PC-9 (cell line): ENCODE results near the gene CMBL. TPM values are rescaled to one million over a fixed set of nuclear protein-coding genes. Genes with fewer than 3 reads are reported as not detected.

Experiments
- BruUV-seq: library from RNA; stranded (reverse); fragments of 400-500 nt; replicated peaks from 2 replicates; lab custom pipeline; 2021; lab: Mats Ljungman, UMichigan
- CTCF ChIA-PET: fragments of 300-600 bp; sonication (Branson Sonifier 250); formaldehyde crosslinking; loops from one replicate; lab custom pipeline; 2022; ENCODE audit warnings: antibody characterized with exemption; lab: Charles Lee
- POLR2A ChIA-PET: fragments of 300-600 bp; sonication (Branson Sonifier 250); formaldehyde crosslinking; loops from one replicate; lab custom pipeline; 2022; ENCODE audit warnings: antibody characterized with exemption; ENCODE audit not compliant: unreplicated experiment; lab: Charles Lee
- DNase-seq, 2 experiments: peaks; one replicate each; pipeline versions ENCODE4 v3.0.0 to v3.0.0-alpha.2; 2015 to 2022; ENCODE audit warnings: mixed read lengths in 1 of 2
- H2AFZ ChIP-seq: fragments of 200-600 bp; sonication (generic); 2 replicates; pipeline ENCODE4 v1.8.1; 2017; ENCODE audit warnings: antibody characterized with exemption
- H3F3A ChIP-seq: fragments of 200-600 bp; sonication (generic); 2 replicates; pipeline ENCODE4 v1.8.1; 2017; ENCODE audit warnings: antibody characterized with exemption, mild to moderate bottlenecking, low read depth; ENCODE audit not compliant: insufficient read depth
- H3K27ac ChIP-seq: fragments of 200-600 bp; sonication (generic); 2 replicates; pipeline ENCODE4 v1.6.1; 2016; ENCODE audit warnings: mixed run types
- H3K27me3 ChIP-seq: fragments of 200-600 bp; sonication (generic); 2 replicates; pipeline ENCODE4 v1.6.1; 2016; ENCODE audit warnings: low read depth, mixed run types; ENCODE audit not compliant: insufficient read depth
- H3K36me3 ChIP-seq: fragments of 200-600 bp; sonication (generic); 2 replicates; pipeline ENCODE4 v1.6.1; 2016; ENCODE audit warnings: low read depth, mixed run types
- H3K4me1 ChIP-seq: fragments of 200-600 bp; sonication (generic); replicated peaks from 2 replicates; pipeline ENCODE4 v1.6.1; 2016; ENCODE audit warnings: mixed run types; ENCODE audit not compliant: insufficient read depth
- H3K4me2 ChIP-seq: fragments of 200-600 bp; sonication (generic); 2 replicates; pipeline ENCODE4 v1.6.1; 2017; ENCODE audit warnings: mixed run types
- H3K4me3 ChIP-seq: fragments of 200-600 bp; sonication (generic); 2 replicates; pipeline ENCODE4 v1.6.1; 2016; ENCODE audit warnings: mixed run types
- H3K79me2 ChIP-seq: fragments of 200-600 bp; sonication (generic); 2 replicates; pipeline ENCODE4 v1.6.1; 2017; ENCODE audit warnings: low read depth, mixed run types
- H3K9me2 ChIP-seq: fragments of 200-600 bp; sonication (generic); 2 replicates; pipeline ENCODE4 v1.8.1; 2017; ENCODE audit warnings: mild to moderate bottlenecking; ENCODE audit not compliant: insufficient read depth
- H3K9me3 ChIP-seq: fragments of 200-600 bp; sonication (generic); 2 replicates; pipeline ENCODE4 v1.8.1; 2016; ENCODE audit warnings: low read depth; ENCODE audit not compliant: insufficient read depth
- H4K20me1 ChIP-seq: fragments of 200-600 bp; sonication (generic); 2 replicates; pipeline ENCODE4 v1.8.1; 2017; ENCODE audit not compliant: insufficient read depth
- EZH2 ChIP-seq: fragments of 200-600 bp; sonication (generic); IDR thresholded peaks from 2 replicates; pipeline ENCODE4 v1.8.0; 2017; ENCODE audit warnings: antibody characterized with exemption, low read depth
- intact Hi-C: fragments of 100-400 bp; cut with micrococcal nuclease; formaldehyde crosslinking; loops from one replicate; pipeline ENCODE4 v1.10.0; 2022; ENCODE audit not compliant: unreplicated experiment
- total RNA-seq: library from RNA; stranded (reverse); gene quantifications from 2 replicates; pipeline ENCODE4 v1.2.3, GENCODE V29; 2021
- TF ChIP-seq, protein P1 (sequence below): fragments of 200-600 bp; sonication (generic); conservative IDR thresholded peaks from 2 replicates; pipeline ENCODE4 v1.6.1; 2017; ENCODE audit warnings: mixed run types, antibody characterized with exemption, mild to moderate bottlenecking, moderate library complexity

The CMBL gene
- total RNA-seq, 1 experiment from 2014 or later: 286 TPM

DNA sequence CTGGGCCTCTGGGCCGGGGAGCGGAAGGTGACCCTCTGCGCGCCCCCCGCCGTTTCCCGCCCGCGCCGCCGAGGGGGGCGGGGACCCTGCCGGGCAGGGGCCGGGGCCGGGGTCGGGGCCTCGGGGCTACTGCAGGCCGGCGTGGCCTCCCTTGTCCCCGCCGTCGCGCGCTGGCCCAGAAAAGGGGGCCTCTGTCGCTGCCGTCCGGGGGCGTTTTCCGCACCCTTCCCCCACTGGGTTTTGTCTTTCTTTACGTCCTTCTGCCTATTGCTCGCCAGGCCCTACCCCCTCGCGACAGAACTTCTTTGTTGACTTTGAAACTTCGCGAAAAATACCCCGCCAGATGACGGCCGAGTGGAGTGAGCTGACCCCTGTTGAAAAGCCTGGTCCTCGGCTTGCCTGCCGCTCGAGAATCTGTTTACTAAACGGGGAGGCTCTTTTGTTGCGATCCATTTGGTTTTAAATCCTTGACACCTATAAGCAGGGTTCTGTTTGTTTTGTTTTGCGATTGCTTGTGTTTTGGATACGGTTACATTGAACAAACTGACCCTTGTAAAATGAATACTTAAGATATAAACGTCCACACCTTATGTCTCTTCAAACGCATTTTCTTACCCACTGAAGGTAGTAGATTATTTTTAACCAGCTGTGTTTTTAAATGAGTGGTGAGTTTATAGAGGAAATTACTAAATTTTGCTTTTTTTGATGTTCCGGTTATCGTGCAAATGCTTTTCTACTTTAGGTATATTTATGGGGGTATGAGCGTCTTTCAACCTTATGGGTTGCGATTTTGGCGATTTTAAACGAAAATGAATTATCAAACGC lies 46.6 kb upstream of the CMBL start:
- Histone ChIP-seq H3F3A (peaks cover 9% of the 10 kb centered on the region; the same call in 1 of the 2 replicates), H3K27ac (peak overlapping the region; percentile 93), H3K9me2 (no peaks in the 10 kb centered on the region), H2AFZ (peak overlapping the region; percentile 15; the same call in 1 of the 2 replicates), H3K4me2 (peak overlapping the region; percentile 89), H3K36me3 (peaks cover 17% of the 10 kb centered on the region), H4K20me1 (peaks cover 46% of the 10 kb centered on the region), H3K79me2 (peaks cover 70% of the 10 kb centered on the region), H3K9me3 (no peaks in the 10 kb centered on the region), H3K4me3 (peak overlapping the region; percentile 85), H3K4me1 (peaks cover 18% of the 10 kb centered on the region), H3K27me3 (no peaks in the 10 kb centered on the region)
- DNase-seq: peak; percentile 50 to 70
- intact Hi-C loops: loop anchor here (5.0 kb wide), 2 partner anchors 198 to 243 kb away; no protein-coding TSS in a partner anchor
- POLR2A ChIA-PET: interaction anchor here (0.6 to 1.5 kb wide), 15 partner anchors 10 to 406 kb away, joined by 3 to 9 read pairs (median 4); no protein-coding TSS in a partner anchor
- BruUV-seq: TSS peak; percentile 43
- CTCF ChIA-PET: interaction anchor here (0.6 to 1.5 kb wide), 5 partner anchors 10 to 71 kb away, joined by 3 to 7 read pairs (median 6); no protein-coding TSS in a partner anchor
- no peak for TF ChIP-seq EZH2
- TF ChIP-seq, protein P1, sequence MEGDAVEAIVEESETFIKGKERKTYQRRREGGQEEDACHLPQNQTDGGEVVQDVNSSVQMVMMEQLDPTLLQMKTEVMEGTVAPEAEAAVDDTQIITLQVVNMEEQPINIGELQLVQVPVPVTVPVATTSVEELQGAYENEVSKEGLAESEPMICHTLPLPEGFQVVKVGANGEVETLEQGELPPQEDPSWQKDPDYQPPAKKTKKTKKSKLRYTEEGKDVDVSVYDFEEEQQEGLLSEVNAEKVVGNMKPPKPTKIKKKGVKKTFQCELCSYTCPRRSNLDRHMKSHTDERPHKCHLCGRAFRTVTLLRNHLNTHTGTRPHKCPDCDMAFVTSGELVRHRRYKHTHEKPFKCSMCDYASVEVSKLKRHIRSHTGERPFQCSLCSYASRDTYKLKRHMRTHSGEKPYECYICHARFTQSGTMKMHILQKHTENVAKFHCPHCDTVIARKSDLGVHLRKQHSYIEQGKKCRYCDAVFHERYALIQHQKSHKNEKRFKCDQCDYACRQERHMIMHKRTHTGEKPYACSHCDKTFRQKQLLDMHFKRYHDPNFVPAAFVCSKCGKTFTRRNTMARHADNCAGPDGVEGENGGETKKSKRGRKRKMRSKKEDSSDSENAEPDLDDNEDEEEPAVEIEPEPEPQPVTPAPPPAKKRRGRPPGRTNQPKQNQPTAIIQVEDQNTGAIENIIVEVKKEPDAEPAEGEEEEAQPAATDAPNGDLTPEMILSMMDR: no peak

DNA sequence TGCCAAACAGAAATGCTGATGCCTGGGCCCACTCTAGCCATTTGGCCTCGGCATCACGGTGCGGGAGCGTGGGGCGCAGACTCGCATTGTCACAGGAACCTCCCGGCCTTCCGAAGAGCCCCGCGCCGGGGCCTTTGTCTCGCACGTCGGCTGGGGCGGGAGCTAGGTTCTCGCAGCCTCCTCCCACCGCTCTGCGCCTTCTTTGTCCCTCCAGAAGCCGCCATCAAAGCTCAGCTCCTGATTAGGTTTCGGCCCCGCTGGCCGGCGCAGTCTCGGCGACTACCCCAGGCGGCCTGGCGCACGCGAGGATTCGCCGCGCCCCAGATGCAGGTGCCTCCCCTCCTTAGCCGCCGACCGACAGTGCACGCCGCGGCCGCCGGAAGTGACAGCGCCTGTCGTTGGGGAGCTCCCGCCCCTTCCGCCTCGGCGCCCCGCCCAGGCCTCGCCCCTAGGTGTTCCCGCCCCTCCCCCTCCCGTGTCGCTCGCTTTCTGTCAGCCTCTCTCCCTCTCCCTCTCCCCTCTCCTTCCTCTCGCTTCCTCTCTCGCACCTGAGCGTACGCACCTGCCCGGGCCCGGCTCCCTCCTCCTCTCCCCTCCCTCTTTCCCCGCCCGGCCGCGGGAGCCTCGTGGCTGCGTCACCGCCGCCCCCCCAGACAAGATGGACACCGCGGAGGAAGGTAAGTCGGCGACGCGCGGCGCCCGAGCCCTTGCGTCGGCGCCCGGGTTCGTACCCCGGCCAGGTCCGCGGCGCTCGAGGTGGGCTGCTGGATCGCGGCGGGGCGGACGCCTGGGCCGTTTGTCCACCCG lies 45.7 kb upstream of the CMBL start, which contains the start of gene MARCHF6:
MARCHF6 (plus strand) TSS at position 455 of the 807 bp plus-strand sequence; CDS start at position 659, 204 bp downstream.
- Histone ChIP-seq H3K4me2 (peak within 1 kb of the TSS; percentile 92), H3K79me2 (peaks cover 62% of the 10 kb centered on the region), H3K4me3 (peak within 1 kb of the TSS; percentile 85), H3K4me1 (peaks cover 18% of the 10 kb centered on the region), H2AFZ (peak within 1 kb of the TSS; percentile 97), H3K36me3 (peaks cover 11% of the 10 kb centered on the region), H3K9me2 (no peaks in the 10 kb centered on the region), H3K27me3 (no peaks in the 10 kb centered on the region), H4K20me1 (peaks cover 39% of the 10 kb centered on the region), H3K9me3 (no peaks in the 10 kb centered on the region), H3K27ac (peak within 1 kb of the TSS; percentile 93), H3F3A (peaks cover 15% of the 10 kb centered on the region; the same call in 1 of the 2 replicates)
- ChIA-PET POLR2A (interaction anchor here (0.5 to 1.5 kb wide), 20 partner anchors 10 to 407 kb away, joined by 3 to 14 read pairs (median 4); no protein-coding TSS in a partner anchor), CTCF (interaction anchor here (0.6 to 1.5 kb wide), 5 partner anchors 11 to 69 kb away, joined by 3 to 10 read pairs (median 6); no protein-coding TSS in a partner anchor)
- BruUV-seq: no TSS peak
- peak; percentile 87 to 100 for DNase-seq
- no peak for TF ChIP-seq EZH2
- TF ChIP-seq, protein P1: no peak
- intact Hi-C loops: loop anchor here (1.0 to 5.0 kb wide), 8 partner anchors 13 to 244 kb away; partner anchors contain the start of gene CCT5
